IMR-90 (cell line): Measurements from ENCODE around the gene LRRC73. TPM values are rescaled to one million over a fixed set of nuclear protein-coding genes. Genes with fewer than 3 reads are reported as not detected.

Experiments used
- ATAC-seq: fragments of 200-7000 bp; cut with Tn5 transposase; 2 replicates; pipeline ENCODE4 v1.9.1; 2020; ENCODE audit warnings: low read depth, mild to moderate bottlenecking, moderate library complexity
- BruUV-seq: library from RNA; stranded (reverse); fragments of 400-500 nt; replicated peaks from 2 replicates; lab custom pipeline; 2021; lab: Mats Ljungman, UMichigan
- CTCF ChIA-PET: fragments of 300-600 bp; formaldehyde crosslinking; extraction: SDS; loops from one replicate; lab custom pipeline; 2021; ENCODE audit warnings: antibody characterized with exemption; lab: Yijun Ruan, JAX
- POLR2A ChIA-PET: fragments of 300-600 bp; sonication (Branson Sonifier 250); formaldehyde crosslinking; loops from one replicate; lab custom pipeline; 2022; ENCODE audit warnings: antibody characterized with exemption; ENCODE audit not compliant: unreplicated experiment; lab: Charles Lee
- DNase-seq: peaks from one replicate; pipeline ENCODE4 v3.0.0; 2013
- H2AFZ ChIP-seq: replicated peaks from 2 replicates; pipeline ENCODE3; 2013; ENCODE audit warnings: low read length, mild to moderate bottlenecking; ENCODE audit not compliant: poor library complexity
- H2AK5ac ChIP-seq: 2 replicates; pipeline ENCODE4 v1.6.1; 2013; ENCODE audit warnings: low read depth, low read length, inconsistent platforms
- H2AK9ac ChIP-seq: replicated peaks from 2 replicates; pipeline ENCODE3; 2013; ENCODE audit warnings: mild to moderate bottlenecking, low read depth, low read length, moderate library complexity; ENCODE audit not compliant: poor library complexity
- H2BK120ac ChIP-seq: 2 replicates; pipeline ENCODE4 v1.6.1; 2013; ENCODE audit warnings: low read depth, low read length, inconsistent platforms
- H2BK15ac ChIP-seq: 3 replicates; pipeline ENCODE4 v1.6.1; 2013; ENCODE audit warnings: low read depth, low read length, inconsistent platforms
- H2BK20ac ChIP-seq: 2 replicates; pipeline ENCODE4 v1.6.1; 2013; ENCODE audit warnings: low read depth, mild to moderate bottlenecking, inconsistent platforms, low read length, moderate library complexity
- H2BK5ac ChIP-seq: 2 replicates; pipeline ENCODE4 v1.6.1; 2013; ENCODE audit warnings: mild to moderate bottlenecking, low read depth, low read length, inconsistent platforms; ENCODE audit not compliant: poor library complexity, severe bottlenecking
- H3K14ac ChIP-seq: replicated peaks from 2 replicates; pipeline ENCODE4 v1.6.1; 2013; ENCODE audit warnings: low read depth, low read length, inconsistent platforms
- H3K18ac ChIP-seq: 2 replicates; pipeline ENCODE4 v1.6.1; 2013; ENCODE audit warnings: low read depth, low read length, control low read depth
- H3K23ac ChIP-seq: 2 replicates; pipeline ENCODE4 v1.6.1; 2013; ENCODE audit warnings: low read depth, low read length, inconsistent platforms
- H3K27ac ChIP-seq: 2 replicates; pipeline ENCODE4 v1.5.1; 2013; ENCODE audit warnings: mild to moderate bottlenecking, control low read depth, low read length; ENCODE audit not compliant: insufficient read depth
- H3K27me3 ChIP-seq: 2 replicates; pipeline ENCODE4 v1.6.1; 2013; ENCODE audit warnings: low read length; ENCODE audit not compliant: control insufficient read depth, insufficient read depth
- H3K36me3 ChIP-seq: 2 replicates; pipeline ENCODE4 v1.6.1; 2013; ENCODE audit warnings: low read length, mixed read lengths; ENCODE audit not compliant: control insufficient read depth, insufficient read depth
- H3K4ac ChIP-seq: 2 replicates; pipeline ENCODE4 v1.6.1; 2013; ENCODE audit warnings: low read depth, low read length, inconsistent platforms
- H3K4me1 ChIP-seq: 2 replicates; pipeline ENCODE4 v1.6.1; 2013; ENCODE audit warnings: low read length, mixed read lengths; ENCODE audit not compliant: control insufficient read depth, insufficient read depth
- H3K4me2 ChIP-seq: 2 replicates; pipeline ENCODE4 v1.6.1; 2013; ENCODE audit warnings: low read depth, mild to moderate bottlenecking, control low read depth, low read length, moderate library complexity
- H3K4me3 ChIP-seq: 2 replicates; pipeline ENCODE4 v1.5.1; 2013; ENCODE audit warnings: low read depth, mild to moderate bottlenecking, control low read depth, low read length, moderate library complexity; ENCODE audit not compliant: insufficient read depth
- H3K56ac ChIP-seq: 2 replicates; pipeline ENCODE4 v1.6.1; 2013; ENCODE audit warnings: low read length, inconsistent platforms; ENCODE audit not compliant: insufficient read depth; ENCODE audit errors: extremely low read depth
- H3K79me1 ChIP-seq, 2 experiments: 2 replicates each; pipeline ENCODE4 v1.6.1; 2013; ENCODE audit warnings: low read length in 2 of 2, inconsistent platforms in 1 of 2, low read depth in 1 of 2
- H3K9ac ChIP-seq: 2 replicates; pipeline ENCODE4 v1.6.1; 2013; ENCODE audit warnings: low read depth, low read length, control low read depth
- H3K9me1 ChIP-seq: 2 replicates; pipeline ENCODE4 v1.6.1; 2013; ENCODE audit warnings: low read length, inconsistent platforms; ENCODE audit not compliant: insufficient read depth
- H3K9me3 ChIP-seq: 2 replicates; pipeline ENCODE4 v1.6.1; 2013; ENCODE audit warnings: low read length; ENCODE audit not compliant: control insufficient read depth, insufficient read depth
- H4K20me1 ChIP-seq: 2 replicates; pipeline ENCODE4 v1.6.1; 2013; ENCODE audit warnings: low read length, inconsistent platforms; ENCODE audit not compliant: insufficient read depth
- H4K5ac ChIP-seq: 2 replicates; pipeline ENCODE4 v1.6.1; 2013; ENCODE audit warnings: mild to moderate bottlenecking, low read depth, low read length, control low read depth
- H4K8ac ChIP-seq, 2 experiments: 2 replicates each; pipeline ENCODE4 v1.6.1; 2013; ENCODE audit warnings: low read depth in 2 of 2, low read length in 2 of 2, control low read depth in 1 of 2, inconsistent platforms in 1 of 2
- H4K91ac ChIP-seq: 2 replicates; pipeline ENCODE4 v1.6.1; 2013; ENCODE audit warnings: low read depth, low read length, inconsistent platforms; ENCODE audit not compliant: insufficient read depth
- FOS ChIP-seq: fragments of 150-350 bp; IDR thresholded peaks from 2 replicates; pipeline ENCODE4 v1.6.1; 2016; ENCODE audit warnings: low read depth, low read length
- MAZ ChIP-seq: IDR thresholded peaks from 2 replicates; pipeline ENCODE4 v1.6.1; 2012; ENCODE audit warnings: low read depth, mild to moderate bottlenecking, low read length, improper control_type of control experiment, moderate library complexity, borderline replicate concordance
- NFE2L2 ChIP-seq: fragments of 150-350 bp; IDR thresholded peaks from 2 replicates; pipeline ENCODE4 v1.6.1; 2016; ENCODE audit warnings: low read depth, mild to moderate bottlenecking, low read length
- POLR2A ChIP-seq: IDR thresholded peaks from 2 replicates; pipeline ENCODE4 v1.6.1; 2012; ENCODE audit warnings: mild to moderate bottlenecking, low read depth, low read length
- RCOR1 ChIP-seq: IDR thresholded peaks from 2 replicates; pipeline ENCODE4 v1.6.1; 2012; ENCODE audit warnings: mild to moderate bottlenecking, low read length, improper control_type of control experiment; ENCODE audit not compliant: insufficient replicate concordance
- WGBS, 2 experiments: methylation state at CpG; one replicate each; pipeline versions ENCODE4 v1.1.5 to v1.1.7; 2013; ENCODE audit warnings: missing lambda C conversion rate in 2 of 2; ENCODE audit not compliant: insufficient read length in 1 of 2; ENCODE audit errors: extremely low coverage in 2 of 2; 5-methylcytosine and 5-hydroxymethylcytosine counted together
- dilution Hi-C: fragments of 300-500 bp; cut with HindIII; formaldehyde crosslinking; loops from one replicate; pipeline ENCODE4 v1.14.3; 2018; ENCODE audit warnings: low sequenced_read_pairs; ENCODE audit not compliant: unreplicated experiment
- in situ Hi-C: fragments of 300-500 bp; cut with MboI; formaldehyde crosslinking; loops from 3 replicates; pipeline ENCODE4 v1.14.3; 2019; ENCODE audit warnings: low sequenced_read_pairs, inconsistent platforms, mixed read lengths
- intact Hi-C: fragments of 100-400 bp; cut with micrococcal nuclease; formaldehyde crosslinking; loops from 2 replicates; pipeline ENCODE4 v1.10.0; 2022
- polyA plus RNA-seq, 3 experiments: library from polyadenylated mRNA; depleted of rRNA; stranded (reverse); fragments of >200 nt; gene quantifications; 2 replicates each; pipeline ENCODE4 v1.2.3, GENCODE V29; 2012; ENCODE audit warnings: low replicate concordance in 1 of 3
- total RNA-seq: library from RNA; depleted of rRNA; stranded (reverse); fragments of >200 nt; gene quantifications from 2 replicates; pipeline ENCODE4 v1.2.3, GENCODE V29; 2012

Gene LRRC73
- total and polyA plus RNA-seq, 2 of the 4 experiments (the other 2 are of a cell fraction), result under 0.01 to 0.31 TPM

DNA sequence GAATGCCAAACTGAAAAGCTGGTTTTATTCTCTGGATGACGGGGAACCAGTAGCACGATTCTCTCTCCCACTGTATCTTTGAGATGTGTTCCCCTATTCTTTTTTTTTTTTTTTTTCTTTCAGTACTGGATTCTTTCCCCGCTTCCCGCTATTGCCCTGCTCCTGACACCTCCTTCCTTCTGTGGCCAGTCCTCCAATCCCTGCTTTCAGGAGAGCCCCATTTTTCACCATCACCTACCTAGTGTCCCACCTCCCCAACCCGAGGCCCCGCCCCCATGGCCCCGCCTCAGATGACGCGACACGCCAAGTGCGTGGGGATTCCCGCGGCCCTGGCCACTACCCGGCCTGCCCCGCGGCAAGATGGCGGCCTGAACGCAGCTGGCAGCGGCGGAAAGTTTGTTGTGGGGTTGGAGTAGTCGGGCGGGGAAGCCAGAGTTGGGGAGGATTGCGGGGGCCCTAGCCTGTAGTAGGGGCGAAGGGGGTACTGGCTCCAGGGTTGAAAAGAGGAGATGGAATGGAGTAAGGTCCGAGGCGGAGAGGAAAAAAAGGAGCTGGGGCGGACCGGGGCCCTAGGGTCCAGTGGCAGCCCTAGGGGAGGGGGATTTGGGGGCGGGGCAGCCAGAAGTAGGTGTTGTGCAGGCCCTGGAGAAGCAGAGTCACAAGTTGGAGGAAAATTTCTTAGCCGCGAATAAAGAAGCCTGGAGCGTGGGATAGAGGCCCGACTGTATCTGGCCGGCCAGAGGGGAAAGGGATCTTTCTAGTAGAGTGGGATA, 32.7 kb downstream of the LRRC73 start, which contains the start of gene TJAP1:
Gene TJAP1, plus strand, starts transcription at position 336 of the 773 bp plus-strand sequence. CDS start 21,432 bp downstream, outside the sequence.
- H2AK5ac ChIP-seq, result peak within 1 kb of the TSS; percentile 71
- H4K8ac ChIP-seq, result peak within 1 kb of the TSS; percentile 92
- H2AK9ac ChIP-seq, result peak within 1 kb of the TSS; percentile 88
- peaks cover 25% of the 10 kb centered on the region for H3K9me1 ChIP-seq
- peak within 1 kb of the TSS; percentile 92 for H4K5ac ChIP-seq
- no TSS peak for BruUV-seq
- ChIA-PET CTCF (no interaction called here), POLR2A (interaction anchor here (0.5 to 0.6 kb wide), 2 partner anchors 9 to 15 kb away, joined by 3 read pairs; no protein-coding TSS in a partner anchor)
- H3K18ac ChIP-seq, result peak within 1 kb of the TSS; percentile 6; the same call in 1 of the 2 replicates
- no peak within 1 kb of the TSS for H2BK20ac ChIP-seq
- H4K20me1 ChIP-seq, result peaks cover 6% of the 10 kb centered on the region; the same call in 1 of the 2 replicates
- peak within 1 kb of the TSS; percentile 83 for H3K27ac ChIP-seq
- ATAC-seq (peak; percentile 100), DNase-seq (peak; percentile 78)
- peaks cover 31 to 44% of the 10 kb centered on the region in 2 experiments for H3K79me1 ChIP-seq
- no peaks in the 10 kb centered on the region for H3K9me3 ChIP-seq
- TF ChIP-seq MAZ, result peak; percentile 75; the same call in 1 of the 2 replicates
- TF ChIP-seq NFE2L2, result no peak
- TF ChIP-seq RCOR1, result no peak
- 0 out of 2 replicates have a peak, but pooled peaks have one; percentile 10 for TF ChIP-seq FOS
- TF ChIP-seq POLR2A, result peak; percentile 94
- 0% methylated on average over 11 of the region's 34 CpGs; no CpG with 5 or more reads in 1 of the 2 experiments for WGBS, 2 experiments
- H3K27me3 ChIP-seq, result no peaks in the 10 kb centered on the region
- peak within 1 kb of the TSS; percentile 84 for H3K4me2 ChIP-seq
- H3K14ac ChIP-seq, result peak within 1 kb of the TSS; percentile 86
- peak within 1 kb of the TSS; percentile 89 for H2AFZ ChIP-seq
- H3K56ac ChIP-seq, result peak within 1 kb of the TSS; percentile 74
- H4K91ac ChIP-seq, result peak within 1 kb of the TSS; percentile 26
- peaks cover 7% of the 10 kb centered on the region for H3K4me1 ChIP-seq
- dilution Hi-C loops (no loop called here), in situ Hi-C loops (no loop called here), intact Hi-C loops (loop anchor here (1.0 kb wide), 2 partner anchors 15 to 41 kb away; no protein-coding TSS in a partner anchor)
- H3K9ac ChIP-seq, result peak within 1 kb of the TSS; percentile 83
- peak within 1 kb of the TSS; percentile 22 for H2BK5ac ChIP-seq
- H2BK15ac ChIP-seq, result no peak within 1 kb of the TSS
- H3K36me3 ChIP-seq, result no peaks in the 10 kb centered on the region
- peak within 1 kb of the TSS; percentile 67 for H3K4ac ChIP-seq
- H3K4me3 ChIP-seq, result peak within 1 kb of the TSS; percentile 66
- H2BK120ac ChIP-seq, result 0 out of 2 replicates have a peak within 1 kb of the TSS, but pooled peaks have one; percentile 1
- H3K23ac ChIP-seq, result peak within 1 kb of the TSS; percentile 54
